Liver (tissue), 9 donors: Measurements from ENCODE around the gene GLT6D1. TPM values are rescaled to one million over a fixed set of nuclear protein-coding genes. Genes with fewer than 3 reads are reported as not detected.

ENCODE experiments used
- DNase-seq: peaks from one replicate; pipeline ENCODE4 v3.0.0-alpha.2; 2017; ENCODE audit warnings: low spot score
- H3K27ac ChIP-seq, 2 donors: one replicate each; pipeline ENCODE4 v1.7.0; 2013; ENCODE audit warnings: inconsistent platforms in 2 of 2, low read length in 2 of 2, control low read depth in 1 of 2, low read depth in 1 of 2, mild to moderate bottlenecking in 1 of 2
- H3K27me3 ChIP-seq, 4 donors: one replicate each; pipeline versions ENCODE4 v1.6.1 to v1.7.0; 2013; ENCODE audit warnings: low read length in 3 of 4, inconsistent platforms in 1 of 4, mild to moderate bottlenecking in 1 of 4, moderate library complexity in 1 of 4; ENCODE audit not compliant: control insufficient read depth in 4 of 4, insufficient read depth in 4 of 4
- H3K36me3 ChIP-seq, 4 donors: one replicate each; pipeline versions ENCODE4 v1.6.1 to v1.7.0; 2013; ENCODE audit warnings: low read length in 3 of 4, mild to moderate bottlenecking in 3 of 4, low read depth in 1 of 4, moderate library complexity in 1 of 4; ENCODE audit not compliant: control insufficient read depth in 4 of 4, insufficient read depth in 3 of 4
- H3K4me1 ChIP-seq, 4 donors: one replicate each; pipeline versions ENCODE4 v1.6.1 to v1.7.0; 2013; ENCODE audit warnings: low read length in 3 of 4, mild to moderate bottlenecking in 3 of 4, moderate library complexity in 1 of 4; ENCODE audit not compliant: control insufficient read depth in 4 of 4, insufficient read depth in 4 of 4
- H3K4me3 ChIP-seq, 3 donors: one replicate each; pipeline versions ENCODE4 v1.6.1 to v1.7.0; 2013; ENCODE audit warnings: low read length in 3 of 3, control low read depth in 1 of 3, low read depth in 1 of 3, mild to moderate bottlenecking in 1 of 3
- H3K9ac ChIP-seq, 2 donors: one replicate each; pipeline ENCODE4 v1.7.0; 2013; ENCODE audit warnings: low read length in 2 of 2, mild to moderate bottlenecking in 2 of 2, moderate library complexity in 2 of 2, control low read depth in 1 of 2, low read depth in 1 of 2
- H3K9me3 ChIP-seq, 4 donors: one replicate each; pipeline versions ENCODE4 v1.6.1 to v1.7.0; 2013; ENCODE audit warnings: low read length in 3 of 4; ENCODE audit not compliant: control insufficient read depth in 4 of 4
- ATF3 ChIP-seq: IDR thresholded peaks from 2 replicates; pipeline ENCODE4 v1.6.1; 2016; ENCODE audit warnings: antibody characterized with exemption
- EGR1 ChIP-seq, 2 donors: IDR thresholded peaks; 2 replicates each; pipeline ENCODE4 v1.6.1; 2016 to 2018; ENCODE audit warnings: antibody characterized with exemption in 2 of 2, low read depth in 2 of 2
- FOXA1 ChIP-seq: IDR thresholded peaks from 2 replicates; pipeline ENCODE4 v1.6.1; 2016; ENCODE audit warnings: antibody characterized with exemption
- HNF4A ChIP-seq, 2 donors: conservative IDR thresholded peaks; 2 replicates each; pipeline ENCODE4 v1.6.1; 2016; ENCODE audit warnings: antibody characterized with exemption in 2 of 2, mild to moderate bottlenecking in 2 of 2
- HNF4G ChIP-seq: IDR thresholded peaks from 2 replicates; pipeline ENCODE4 v1.6.1; 2016; ENCODE audit warnings: antibody characterized with exemption
- NR2F2 ChIP-seq: IDR thresholded peaks from 2 replicates; pipeline ENCODE4 v1.6.1; 2016; ENCODE audit warnings: antibody characterized with exemption
- RAD21 ChIP-seq, 2 donors: IDR thresholded peaks; 2 replicates each; pipeline ENCODE4 v1.6.1; 2016; ENCODE audit warnings: antibody characterized with exemption in 2 of 2, mild to moderate bottlenecking in 2 of 2
- REST ChIP-seq: IDR thresholded peaks from 2 replicates; pipeline ENCODE4 v1.6.1; 2016; ENCODE audit warnings: antibody characterized with exemption, mild to moderate bottlenecking
- RXRA ChIP-seq, 2 donors: IDR thresholded peaks; 2 replicates each; pipeline ENCODE4 v1.6.1; 2017 to 2018; ENCODE audit warnings: antibody characterized with exemption in 2 of 2, mild to moderate bottlenecking in 1 of 2
- TAF1 ChIP-seq: conservative IDR thresholded peaks from 2 replicates; pipeline ENCODE4 v1.6.1; 2016; ENCODE audit warnings: antibody characterized with exemption, mild to moderate bottlenecking
- YY1 ChIP-seq: IDR thresholded peaks from 2 replicates; pipeline ENCODE4 v1.6.1; 2016; ENCODE audit warnings: antibody characterized with exemption, mild to moderate bottlenecking
- WGBS: extraction: QIAGEN DNeasy Blood & Tissue Kit; methylation state at CpG from one replicate; pipeline ENCODE4 v1.1.7; 2013; 5-methylcytosine and 5-hydroxymethylcytosine counted together
- polyA plus RNA-seq, 2 donors: library from polyadenylated mRNA; stranded (reverse) in 1 of 2; unstranded in 1 of 2; fragments of 200-250 nt in 1 of 2; fragments of >200 nt in 1 of 2; fragmentation: Nextera tagmentation in 1 of 2; extraction: Ambion mirVana in 1 of 2; gene quantifications; one replicate each; pipeline versions ENCODE4 v1.2.1 to v1.2.3, GENCODE V29; 2013 to 2015
- total RNA-seq, 2 donors: library from RNA; depleted of rRNA; stranded (reverse); fragments of >200 nt; gene quantifications; one replicate each; pipeline ENCODE4 v1.2.3, GENCODE V29; 2014
- TF ChIP-seq, protein P1 (sequence below): fragments of 150-350 bp; IDR thresholded peaks from 2 replicates; pipeline ENCODE4 v1.5.1; 2017; ENCODE audit warnings: improper control_type of control experiment, low read depth, low read length; ENCODE audit not compliant: missing input control
- donor health status: healthy.
- donor health status: healthy.
- donor health status: healthy.
- donor health status: healthy.
- donor health status: healthy.

Gene GLT6D1
- total and polyA plus RNA-seq, 4 donors = not detected

DNA sequence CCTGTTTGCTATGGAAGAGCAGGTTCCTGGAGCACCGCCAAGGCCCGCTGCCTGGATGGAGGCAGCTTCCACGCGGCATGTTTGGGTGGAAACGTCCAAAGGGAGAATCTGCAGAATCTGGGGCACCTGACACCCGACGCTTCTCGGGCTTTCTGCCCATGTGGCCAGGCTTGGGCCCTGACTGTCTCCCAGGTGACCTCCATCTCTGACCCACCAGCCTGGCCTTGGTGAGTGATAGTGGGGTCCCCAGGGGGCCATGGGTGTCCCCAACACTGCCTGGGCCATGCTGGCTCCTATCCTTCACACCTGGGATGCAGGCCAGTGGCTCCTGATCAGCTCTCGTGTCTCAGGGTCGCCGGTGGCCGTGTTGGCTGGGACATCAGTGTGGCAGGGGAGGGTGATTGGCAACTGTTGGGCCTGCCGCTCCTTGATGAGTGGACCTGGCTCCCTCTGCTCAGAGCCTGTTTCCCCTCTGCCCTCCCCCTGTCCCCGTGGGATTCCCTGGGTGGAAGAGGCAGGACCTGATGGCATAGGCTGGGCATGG lies 34.0 kb downstream of the GLT6D1 start:
- no peaks in the 10 kb centered on the region for H3K4me1 ChIP-seq
- 63% methylated on average over 14 of the region's 14 CpGs for WGBS
- peak; percentile 31 for DNase-seq

DNA sequence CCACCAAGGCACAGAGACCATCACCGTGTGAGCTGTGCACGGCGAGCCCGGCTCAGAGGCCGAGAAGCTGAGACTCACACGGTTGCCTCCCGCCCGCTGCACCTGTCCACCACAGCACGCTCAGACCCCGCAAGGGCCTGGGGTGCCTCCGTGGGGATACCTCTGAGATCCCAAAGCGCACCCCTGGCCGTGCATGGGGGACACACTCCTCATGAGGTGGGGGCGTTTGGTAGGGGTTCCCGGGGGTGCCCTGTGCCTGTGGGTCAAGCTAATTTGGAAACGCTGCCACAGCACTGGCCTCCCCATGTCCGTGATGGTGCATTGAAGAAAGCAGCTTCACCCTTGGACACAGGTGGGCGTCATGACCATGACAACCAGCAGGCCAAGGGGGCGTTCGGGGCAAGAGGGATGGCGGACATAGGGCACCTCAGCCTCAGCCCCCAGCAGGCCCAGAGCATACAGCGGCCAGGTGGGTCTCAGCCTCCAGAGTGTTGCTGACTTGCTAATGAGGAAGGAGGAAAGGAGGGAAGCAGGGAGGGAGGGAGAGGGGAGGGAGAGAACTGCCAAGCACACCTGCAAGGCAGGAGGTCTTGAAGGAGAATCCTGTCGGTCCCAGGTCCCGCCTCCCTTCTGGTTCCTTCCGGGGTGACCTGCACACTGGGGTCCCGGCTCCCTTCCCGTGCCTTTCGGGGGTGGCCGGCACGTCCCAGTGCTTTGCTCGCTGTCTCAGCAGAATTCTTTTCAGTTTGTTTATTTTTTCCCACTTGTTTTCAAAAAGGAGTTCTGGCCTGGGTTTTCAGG lies 34.7 kb downstream of the GLT6D1 start:
- DNase-seq = peak; percentile 31

More for the DNA sequence above, 34.0 kb downstream of the GLT6D1 start:
- Histone ChIP-seq H3K27me3 (peaks cover 0 to 3% (median 0%) of the 10 kb centered on the region in 4 donors), H3K4me3 (no peak overlapping the region), H3K36me3 (no peaks in the 10 kb centered on the region), H3K27ac (no peak overlapping the region), H3K9ac (no peak overlapping the region), H3K9me3 (no peaks in the 10 kb centered on the region)
- TF ChIP-seq YY1 = no peak
- no peak for TF ChIP-seq NR2F2
- TF ChIP-seq FOXA1 = no peak

GRCh38 chr9:135602789-135603481 lies 36.4 kb downstream of the GLT6D1 start:
- H3K9ac ChIP-seq = no peak overlapping the region
- no peak overlapping the region for H3K4me3 ChIP-seq
- no peak overlapping the region for H3K27ac ChIP-seq
- H3K36me3 ChIP-seq = no peaks in the 10 kb centered on the region
- WGBS = 50% methylated on average over 24 of the region's 24 CpGs
- H3K27me3 ChIP-seq = peaks cover 0 to 5% (median 0%) of the 10 kb centered on the region in 4 donors
- H3K9me3 ChIP-seq = no peaks in the 10 kb centered on the region
- no peaks in the 10 kb centered on the region for H3K4me1 ChIP-seq
- peak in 1 of 2 donors; percentile 12 for TF ChIP-seq HNF4A (conservative IDR thresholded peaks at IDR 0.05)
- TF ChIP-seq EGR1 (IDR thresholded peaks at IDR 0.05; ENCODE audit: low read depth in 2 of 2) = no peak
- TF ChIP-seq, protein P1, sequence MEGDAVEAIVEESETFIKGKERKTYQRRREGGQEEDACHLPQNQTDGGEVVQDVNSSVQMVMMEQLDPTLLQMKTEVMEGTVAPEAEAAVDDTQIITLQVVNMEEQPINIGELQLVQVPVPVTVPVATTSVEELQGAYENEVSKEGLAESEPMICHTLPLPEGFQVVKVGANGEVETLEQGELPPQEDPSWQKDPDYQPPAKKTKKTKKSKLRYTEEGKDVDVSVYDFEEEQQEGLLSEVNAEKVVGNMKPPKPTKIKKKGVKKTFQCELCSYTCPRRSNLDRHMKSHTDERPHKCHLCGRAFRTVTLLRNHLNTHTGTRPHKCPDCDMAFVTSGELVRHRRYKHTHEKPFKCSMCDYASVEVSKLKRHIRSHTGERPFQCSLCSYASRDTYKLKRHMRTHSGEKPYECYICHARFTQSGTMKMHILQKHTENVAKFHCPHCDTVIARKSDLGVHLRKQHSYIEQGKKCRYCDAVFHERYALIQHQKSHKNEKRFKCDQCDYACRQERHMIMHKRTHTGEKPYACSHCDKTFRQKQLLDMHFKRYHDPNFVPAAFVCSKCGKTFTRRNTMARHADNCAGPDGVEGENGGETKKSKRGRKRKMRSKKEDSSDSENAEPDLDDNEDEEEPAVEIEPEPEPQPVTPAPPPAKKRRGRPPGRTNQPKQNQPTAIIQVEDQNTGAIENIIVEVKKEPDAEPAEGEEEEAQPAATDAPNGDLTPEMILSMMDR = peak; percentile 70
- TF ChIP-seq ATF3 = no peak
- no peak for TF ChIP-seq NR2F2
- TF ChIP-seq RAD21 (IDR thresholded peaks at IDR 0.05) = peak; percentile 32 to 66
- TF ChIP-seq FOXA1 = no peak
- DNase-seq = peak; percentile 66

More for the DNA sequence above, 34.7 kb downstream of the GLT6D1 start:
- Histone ChIP-seq H3K36me3 (no peaks in the 10 kb centered on the region), H3K9me3 (no peaks in the 10 kb centered on the region), H3K9ac (no peak overlapping the region), H3K4me1 (no peaks in the 10 kb centered on the region), H3K27me3 (peaks cover 0 to 3% (median 0%) of the 10 kb centered on the region in 4 donors), H3K4me3 (no peak overlapping the region), H3K27ac (no peak overlapping the region)
- TF ChIP-seq RAD21 (IDR thresholded peaks at IDR 0.05) (no peak), REST (no peak), YY1 (no peak), EGR1 (IDR thresholded peaks at IDR 0.05; ENCODE audit: low read depth in 2 of 2) (no peak), NR2F2 (no peak), RXRA (IDR thresholded peaks at IDR 0.05) (no peak), TAF1 (no peak), HNF4G (no peak)
- whole genome bisulfite sequencing = 72% methylated on average over 31 of the region's 31 CpGs
